NCI-H69 (cell line): ENCODE results near the gene APCDD1L.
A peak's percentile ranks its signal among the peaks of the same experiment; 100 is the strongest.
"Not testable (repeated sequence)": the region's sequence is repeated elsewhere in the genome, so short reads cannot be mapped to it uniquely, and the experiment has no call there.

Experiments
- DNase-seq: peaks from one replicate; lab custom pipeline; 2025; lab: John Stamatoyannopoulos, UW

The APCDD1L gene

GRCh38 chr20:58545565-58546415 is 30.6 kb upstream of the APCDD1L start:
- peak; percentile 1 for DNase-seq

GRCh38 chr20:58544891-58545290 is 29.7 kb upstream of the APCDD1L start:
- no peak for DNase-seq

GRCh38 chr20:58544286-58544685 is 29.1 kb upstream of the APCDD1L start:
- DNase-seq = no peak

- no peak for DNase-seq
Measured at GRCh38 chr20:58543274-58543673, 28.1 kb upstream of the APCDD1L start.

- DNase-seq = peak; percentile 9
Measured at GRCh38 chr20:58542411-58543095, 27.4 kb upstream of the APCDD1L start.

- DNase-seq = not testable (repeated sequence)
Measured at GRCh38 chr20:58542034-58542410, 26.8 kb upstream of the APCDD1L start.

GRCh38 chr20:58538752-58539151 is 23.6 kb upstream of the APCDD1L start:
- DNase-seq = no peak

GRCh38 chr20:58537831-58538230 is 22.6 kb upstream of the APCDD1L start:
- no peak for DNase-seq

- no peak for DNase-seq
Measured at GRCh38 chr20:58536289-58536688, 21.1 kb upstream of the APCDD1L start.

GRCh38 chr20:58531657-58532056 is 16.5 kb upstream of the APCDD1L start:
- no peak for DNase-seq

GRCh38 chr20:58531063-58531462 is 15.9 kb upstream of the APCDD1L start:
- DNase-seq = no peak

- DNase-seq = no peak
Measured at GRCh38 chr20:58528412-58528811, 13.2 kb upstream of the APCDD1L start.

GRCh38 chr20:58526411-58526810 is 11.2 kb upstream of the APCDD1L start:
- DNase-seq = no peak

- no peak for DNase-seq
Measured at GRCh38 chr20:58524814-58525213, 9.6 kb upstream of the APCDD1L start.

GRCh38 chr20:58523971-58524315 is 8.7 kb upstream of the APCDD1L start:
- DNase-seq = no peak

GRCh38 chr20:58523072-58523970 is 8.1 kb upstream of the APCDD1L start:
- no peak for DNase-seq

- no peak for DNase-seq
Measured at GRCh38 chr20:58522666-58523065, 7.5 kb upstream of the APCDD1L start.

- no peak for DNase-seq
Measured at GRCh38 chr20:58521763-58522162, 6.6 kb upstream of the APCDD1L start.

GRCh38 chr20:58519940-58520712 is 4.9 kb upstream of the APCDD1L start:
- DNase-seq = no peak

- no peak for DNase-seq
Measured at GRCh38 chr20:58518896-58519593, 3.8 kb upstream of the APCDD1L start.

- DNase-seq = no peak
Measured at GRCh38 chr20:58518387-58518786, 3.2 kb upstream of the APCDD1L start.
